Measurements from ENCODE around the gene SLC5A2.
"Not testable (repeated sequence)": the region's sequence is repeated elsewhere in the genome, so short reads cannot be mapped to it uniquely, and the experiment has no call there.

SLC5A2 gene

GRCh38 chr16:31480851-31481536 is 1.9 kb upstream of the SLC5A2 start:
- Histone ChIP-seq H3K9me3 (replicated peaks; ENCODE audit: low read length) (no peaks in the 10 kb centered on the region), H3K9ac (ENCODE audit: low read depth, low read length) (no peak overlapping the region), H3K4me3 (ENCODE audit: low read length) (no peak overlapping the region), H3K36me3 (ENCODE audit: insufficient read depth, low read length) (peaks cover 25% of the 10 kb centered on the region), H3K27me3 (ENCODE audit: control insufficient read depth, insufficient read depth, low read length) (peaks cover 10% of the 10 kb centered on the region), H3K4me2 (ENCODE audit: low read length) (no peak overlapping the region), H3K4me1 (ENCODE audit: control insufficient read depth, insufficient read depth, low read length) (no peaks in the 10 kb centered on the region)

GRCh38 chr16:31484048-31484447 is 1.1 kb downstream of the SLC5A2 start:
- H3K4me2 ChIP-seq (ENCODE audit: low read length); H3K4me3 ChIP-seq (ENCODE audit: low read length); H3K9me3 ChIP-seq (replicated peaks; ENCODE audit: low read length); H3K9ac ChIP-seq (ENCODE audit: low read depth, low read length); H3K36me3 ChIP-seq (ENCODE audit: insufficient read depth, low read length): not testable (repeated sequence)
- Histone ChIP-seq H3K27me3 (ENCODE audit: control insufficient read depth, insufficient read depth, low read length) (peaks cover 39% of the 10 kb centered on the region), H3K4me1 (ENCODE audit: control insufficient read depth, insufficient read depth, low read length) (peaks cover 18% of the 10 kb centered on the region)

- H3K27me3 ChIP-seq (ENCODE audit: control insufficient read depth, insufficient read depth, low read length) = peaks cover 41% of the 10 kb centered on the region
- no peak overlapping the region for H3K9ac ChIP-seq (ENCODE audit: low read depth, low read length)
- H3K36me3 ChIP-seq (ENCODE audit: insufficient read depth, low read length) = no peaks in the 10 kb centered on the region
- H3K4me3 ChIP-seq (ENCODE audit: low read length) = no peak overlapping the region
- H3K9me3 ChIP-seq (replicated peaks; ENCODE audit: low read length) = no peaks in the 10 kb centered on the region
- peaks cover 18% of the 10 kb centered on the region for H3K4me1 ChIP-seq (ENCODE audit: control insufficient read depth, insufficient read depth, low read length)
- H3K4me2 ChIP-seq (ENCODE audit: low read length) = no peak overlapping the region
Measured at GRCh38 chr16:31484491-31485171, 1.7 kb downstream of the SLC5A2 start.

GRCh38 chr16:31485571-31485970 is 2.6 kb downstream of the SLC5A2 start:
- H3K4me3 ChIP-seq (ENCODE audit: low read length) = no peak overlapping the region
- no peaks in the 10 kb centered on the region for H3K9me3 ChIP-seq (replicated peaks; ENCODE audit: low read length)
- peaks cover 18% of the 10 kb centered on the region for H3K4me1 ChIP-seq (ENCODE audit: control insufficient read depth, insufficient read depth, low read length)
- peaks cover 41% of the 10 kb centered on the region for H3K27me3 ChIP-seq (ENCODE audit: control insufficient read depth, insufficient read depth, low read length)
- no peaks in the 10 kb centered on the region for H3K36me3 ChIP-seq (ENCODE audit: insufficient read depth, low read length)
- H3K9ac ChIP-seq (ENCODE audit: low read depth, low read length) = no peak overlapping the region
- H3K4me2 ChIP-seq (ENCODE audit: low read length) = no peak overlapping the region

- no peak overlapping the region for H3K9ac ChIP-seq (ENCODE audit: low read depth, low read length)
- H3K4me1 ChIP-seq (ENCODE audit: control insufficient read depth, insufficient read depth, low read length) = peaks cover 18% of the 10 kb centered on the region
- no peak overlapping the region for H3K4me3 ChIP-seq (ENCODE audit: low read length)
- no peak overlapping the region for H3K4me2 ChIP-seq (ENCODE audit: low read length)
- no peaks in the 10 kb centered on the region for H3K36me3 ChIP-seq (ENCODE audit: insufficient read depth, low read length)
- H3K9me3 ChIP-seq (replicated peaks; ENCODE audit: low read length) = no peaks in the 10 kb centered on the region
- H3K27me3 ChIP-seq (ENCODE audit: control insufficient read depth, insufficient read depth, low read length) = peaks cover 41% of the 10 kb centered on the region
Measured at GRCh38 chr16:31486045-31486444, 3.1 kb downstream of the SLC5A2 start.

GRCh38 chr16:31487071-31487719 is 4.3 kb downstream of the SLC5A2 start:
- Histone ChIP-seq H3K36me3 (ENCODE audit: insufficient read depth, low read length) (peaks cover 7% of the 10 kb centered on the region), H3K4me3 (ENCODE audit: low read length) (peak overlapping the region; percentile 68), H3K9ac (ENCODE audit: low read depth, low read length) (peak overlapping the region; percentile 50), H3K4me1 (ENCODE audit: control insufficient read depth, insufficient read depth, low read length) (peaks cover 18% of the 10 kb centered on the region), H3K9me3 (replicated peaks; ENCODE audit: low read length) (no peaks in the 10 kb centered on the region), H3K4me2 (ENCODE audit: low read length) (peak overlapping the region; percentile 95), H3K27me3 (ENCODE audit: control insufficient read depth, insufficient read depth, low read length) (peaks cover 41% of the 10 kb centered on the region)

GRCh38 chr16:31487720-31488467 is 5.0 kb downstream of the SLC5A2 start:
- peak overlapping the region; percentile 95 for H3K4me2 ChIP-seq (ENCODE audit: low read length)
- H3K4me1 ChIP-seq (ENCODE audit: control insufficient read depth, insufficient read depth, low read length) = peaks cover 18% of the 10 kb centered on the region
- peaks cover 7% of the 10 kb centered on the region for H3K36me3 ChIP-seq (ENCODE audit: insufficient read depth, low read length)
- H3K9me3 ChIP-seq (replicated peaks; ENCODE audit: low read length) = no peaks in the 10 kb centered on the region
- H3K9ac ChIP-seq (ENCODE audit: low read depth, low read length) = peak overlapping the region; percentile 50
- peaks cover 41% of the 10 kb centered on the region for H3K27me3 ChIP-seq (ENCODE audit: control insufficient read depth, insufficient read depth, low read length)
- H3K4me3 ChIP-seq (ENCODE audit: low read length) = peak overlapping the region; percentile 68

GRCh38 chr16:31488468-31489297 is 5.8 kb downstream of the SLC5A2 start:
- Histone ChIP-seq H3K9ac (ENCODE audit: low read depth, low read length) (no peak overlapping the region), H3K36me3 (ENCODE audit: insufficient read depth, low read length) (peaks cover 14% of the 10 kb centered on the region), H3K9me3 (replicated peaks; ENCODE audit: low read length) (no peaks in the 10 kb centered on the region), H3K4me2 (ENCODE audit: low read length) (peak overlapping the region; percentile 95), H3K4me1 (ENCODE audit: control insufficient read depth, insufficient read depth, low read length) (peaks cover 18% of the 10 kb centered on the region), H3K27me3 (ENCODE audit: control insufficient read depth, insufficient read depth, low read length) (peaks cover 41% of the 10 kb centered on the region), H3K4me3 (ENCODE audit: low read length) (peak overlapping the region; percentile 68)

- Histone ChIP-seq H3K4me1 (ENCODE audit: control insufficient read depth, insufficient read depth, low read length) (peaks cover 18% of the 10 kb centered on the region), H3K9me3 (replicated peaks; ENCODE audit: low read length) (no peaks in the 10 kb centered on the region), H3K4me3 (ENCODE audit: low read length) (no peak overlapping the region), H3K4me2 (ENCODE audit: low read length) (no peak overlapping the region), H3K9ac (ENCODE audit: low read depth, low read length) (no peak overlapping the region), H3K36me3 (ENCODE audit: insufficient read depth, low read length) (peaks cover 20% of the 10 kb centered on the region), H3K27me3 (ENCODE audit: control insufficient read depth, insufficient read depth, low read length) (peaks cover 41% of the 10 kb centered on the region)
Measured at GRCh38 chr16:31489298-31489564, 6.3 kb downstream of the SLC5A2 start.

GRCh38 chr16:31489616-31490584 is 7.0 kb downstream of the SLC5A2 start:
- H3K4me1 ChIP-seq (ENCODE audit: control insufficient read depth, insufficient read depth, low read length) = peaks cover 18% of the 10 kb centered on the region
- no peak overlapping the region for H3K9ac ChIP-seq (ENCODE audit: low read depth, low read length)
- H3K36me3 ChIP-seq (ENCODE audit: insufficient read depth, low read length) = peaks cover 24% of the 10 kb centered on the region
- H3K27me3 ChIP-seq (ENCODE audit: control insufficient read depth, insufficient read depth, low read length) = peaks cover 41% of the 10 kb centered on the region
- no peak overlapping the region for H3K4me3 ChIP-seq (ENCODE audit: low read length)
- H3K9me3 ChIP-seq (replicated peaks; ENCODE audit: low read length) = no peaks in the 10 kb centered on the region
- no peak overlapping the region for H3K4me2 ChIP-seq (ENCODE audit: low read length)
